Cardiac fibroblast (primary cell): ENCODE data around the gene MAP2K6.

ENCODE experiments used
- DNase-seq, 2 donors: peaks; one replicate each; pipeline versions ENCODE4 v3.0.0 to v3.0.0-alpha.2; 2010; ENCODE audit warnings: low read depth in 2 of 2
- H3K4me3 ChIP-seq, 2 donors: replicated peaks in 1 of 2; 1 replicate in 1 of 2; 2 replicates in 1 of 2; pipeline ENCODE4 v1.5.1; 2011; ENCODE audit warnings: low read depth in 2 of 2, low read length in 2 of 2, mild to moderate bottlenecking in 2 of 2, moderate library complexity in 1 of 2
- TF ChIP-seq, protein P1 (sequence below): IDR thresholded peaks from one replicate; pipeline ENCODE4 v1.5.1; 2011; ENCODE audit warnings: low read depth, mild to moderate bottlenecking, low read length, inconsistent platforms

MAP2K6 gene

DNA sequence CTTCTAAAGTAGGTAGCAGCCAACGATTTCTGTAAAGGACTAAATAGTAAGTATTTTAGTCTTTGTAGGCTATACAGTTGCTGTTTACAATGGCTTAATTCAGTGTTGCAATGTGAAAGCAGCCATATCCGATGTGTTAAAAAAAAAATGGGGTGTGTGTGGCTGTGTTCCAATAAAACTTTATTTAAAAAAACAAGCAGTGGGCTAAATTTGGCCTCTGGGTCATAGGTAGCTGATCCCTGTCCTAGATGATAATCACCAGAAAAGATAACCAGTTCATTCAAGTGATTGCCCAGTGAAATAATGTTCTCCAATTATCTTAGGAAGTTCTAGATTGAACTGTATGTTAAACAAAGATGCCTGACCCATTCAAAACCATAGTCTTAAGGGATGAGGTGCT lies 124.3 kb downstream of the MAP2K6 start:
- no peak overlapping the region for H3K4me3 ChIP-seq
- TF ChIP-seq, protein P1, sequence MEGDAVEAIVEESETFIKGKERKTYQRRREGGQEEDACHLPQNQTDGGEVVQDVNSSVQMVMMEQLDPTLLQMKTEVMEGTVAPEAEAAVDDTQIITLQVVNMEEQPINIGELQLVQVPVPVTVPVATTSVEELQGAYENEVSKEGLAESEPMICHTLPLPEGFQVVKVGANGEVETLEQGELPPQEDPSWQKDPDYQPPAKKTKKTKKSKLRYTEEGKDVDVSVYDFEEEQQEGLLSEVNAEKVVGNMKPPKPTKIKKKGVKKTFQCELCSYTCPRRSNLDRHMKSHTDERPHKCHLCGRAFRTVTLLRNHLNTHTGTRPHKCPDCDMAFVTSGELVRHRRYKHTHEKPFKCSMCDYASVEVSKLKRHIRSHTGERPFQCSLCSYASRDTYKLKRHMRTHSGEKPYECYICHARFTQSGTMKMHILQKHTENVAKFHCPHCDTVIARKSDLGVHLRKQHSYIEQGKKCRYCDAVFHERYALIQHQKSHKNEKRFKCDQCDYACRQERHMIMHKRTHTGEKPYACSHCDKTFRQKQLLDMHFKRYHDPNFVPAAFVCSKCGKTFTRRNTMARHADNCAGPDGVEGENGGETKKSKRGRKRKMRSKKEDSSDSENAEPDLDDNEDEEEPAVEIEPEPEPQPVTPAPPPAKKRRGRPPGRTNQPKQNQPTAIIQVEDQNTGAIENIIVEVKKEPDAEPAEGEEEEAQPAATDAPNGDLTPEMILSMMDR = no peak
- no peak for DNase-seq

DNA sequence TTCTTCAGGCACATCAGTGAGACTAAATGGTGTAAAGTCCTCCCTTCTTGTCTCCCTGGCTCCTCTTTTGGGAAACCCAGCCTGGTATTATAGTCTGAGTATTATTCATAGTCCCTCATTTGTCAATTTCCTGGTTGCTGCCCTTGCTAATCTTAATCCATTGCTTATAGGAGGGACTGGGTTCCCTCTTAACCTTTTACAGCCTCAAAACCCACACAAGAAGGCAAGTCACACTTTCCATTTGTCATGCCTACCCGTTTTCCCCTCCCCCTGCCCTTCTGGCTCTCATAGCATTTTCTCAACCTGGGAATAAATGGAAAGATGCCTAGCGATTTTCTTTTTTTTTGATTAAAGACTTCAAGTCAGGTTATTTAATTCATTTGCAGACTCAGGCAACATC lies 124.8 kb downstream of the MAP2K6 start:
- peak in 1 of 2 donors; percentile 47 for DNase-seq
- H3K4me3 ChIP-seq = no peak overlapping the region
- TF ChIP-seq, protein P1 = no peak

DNA sequence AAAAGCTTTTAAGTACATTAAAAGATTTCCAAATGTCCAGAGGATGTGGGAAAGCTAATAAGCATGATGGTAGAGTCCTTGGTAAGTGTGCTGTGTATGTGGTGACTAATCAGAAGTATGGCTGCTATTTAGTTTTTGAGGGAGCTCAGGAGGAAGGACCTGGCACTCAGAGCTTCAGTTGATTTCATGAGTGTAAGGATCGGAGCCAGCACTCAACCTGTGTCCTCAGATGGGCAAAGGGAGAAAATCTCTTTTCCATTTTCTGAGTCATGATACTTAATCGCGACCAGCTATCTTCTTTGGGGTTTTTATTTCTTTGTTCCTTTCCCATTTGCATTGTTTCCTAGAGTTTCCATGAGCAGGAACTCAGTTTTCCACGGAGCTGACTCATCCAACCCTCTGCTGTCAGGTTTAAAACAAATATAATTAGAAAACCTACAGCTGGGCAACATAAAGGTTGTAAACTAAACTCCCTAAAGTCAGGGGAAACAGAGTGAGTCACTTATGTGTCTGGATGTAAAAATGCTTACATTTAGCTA lies 125.4 kb downstream of the MAP2K6 start:
- H3K4me3 ChIP-seq = no peak overlapping the region
- TF ChIP-seq, protein P1 = no peak
- DNase-seq = peak; percentile 53 to 87

DNA sequence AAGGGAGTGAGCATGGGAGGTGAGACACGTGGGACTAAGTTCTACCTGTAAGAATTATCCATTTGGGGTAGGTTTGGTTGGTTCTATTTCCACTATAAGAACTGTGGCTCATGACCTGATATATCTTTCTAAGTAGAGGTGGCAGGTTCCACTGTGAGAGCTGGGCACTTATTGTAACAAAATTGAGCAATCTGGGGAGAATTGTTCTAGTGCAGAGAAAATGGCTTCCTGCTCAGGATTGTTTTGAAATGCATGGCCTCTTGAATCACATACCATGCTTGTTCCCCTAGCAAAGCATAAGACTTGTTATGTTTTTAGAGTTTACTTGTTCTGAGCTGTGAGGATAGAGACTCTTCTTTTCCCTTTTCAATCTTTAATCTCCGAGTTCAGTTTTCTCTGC lies 125.9 kb downstream of the MAP2K6 start:
- H3K4me3 ChIP-seq = no peak overlapping the region
- DNase-seq = peak; percentile 27 to 66
- TF ChIP-seq, protein P1 = no peak

DNA sequence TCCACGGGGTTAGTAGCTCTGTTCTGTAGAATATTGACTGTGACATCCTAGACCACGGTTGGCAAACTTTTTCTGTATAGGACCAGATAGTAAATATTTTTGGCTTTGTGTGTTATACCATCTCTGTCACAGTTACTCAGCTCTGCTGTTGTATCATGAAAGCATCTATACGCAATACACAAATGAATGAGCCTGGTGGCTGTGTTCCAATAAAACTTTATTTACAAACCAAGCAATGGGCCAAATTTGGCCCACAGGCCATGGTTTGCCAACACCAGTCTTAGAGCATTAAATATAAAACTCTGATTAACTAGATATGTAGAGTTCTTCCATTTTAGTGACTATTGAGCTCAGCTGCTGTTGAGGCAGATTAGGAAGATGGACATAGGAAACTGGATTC lies 132.7 kb downstream of the MAP2K6 start:
- no peak for DNase-seq
- H3K4me3 ChIP-seq = no peak overlapping the region
- TF ChIP-seq, protein P1 = no peak

DNA sequence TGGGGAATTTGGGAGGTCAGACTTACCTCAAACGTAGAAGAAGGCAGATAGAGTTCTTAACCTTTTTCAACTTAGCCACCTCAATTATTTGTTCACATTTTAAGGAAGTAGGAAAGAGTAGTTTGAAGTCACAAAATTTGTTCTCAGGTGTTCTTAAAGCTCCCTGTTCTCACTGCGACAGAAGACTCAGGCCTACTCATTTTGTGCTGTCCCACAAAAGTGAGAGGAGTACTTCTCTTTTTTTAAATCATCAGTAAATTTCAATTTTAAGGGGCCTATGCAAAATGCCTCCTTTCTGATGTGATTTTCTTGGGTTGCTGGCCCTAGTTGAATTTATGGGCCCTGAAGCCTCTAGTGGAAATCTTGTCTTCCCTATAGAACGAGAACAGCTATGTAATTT lies 133.4 kb downstream of the MAP2K6 start:
- no peak for DNase-seq
- TF ChIP-seq, protein P1 = no peak
- no peak overlapping the region for H3K4me3 ChIP-seq
